Measurements from ENCODE around the gene TRRAP. TPM values are rescaled to one million over a fixed set of nuclear protein-coding genes. Genes with fewer than 3 reads are reported as not detected.

TRRAP gene
- total RNA-seq, 1 donor from 2014 or later: 66.9 TPM

DNA sequence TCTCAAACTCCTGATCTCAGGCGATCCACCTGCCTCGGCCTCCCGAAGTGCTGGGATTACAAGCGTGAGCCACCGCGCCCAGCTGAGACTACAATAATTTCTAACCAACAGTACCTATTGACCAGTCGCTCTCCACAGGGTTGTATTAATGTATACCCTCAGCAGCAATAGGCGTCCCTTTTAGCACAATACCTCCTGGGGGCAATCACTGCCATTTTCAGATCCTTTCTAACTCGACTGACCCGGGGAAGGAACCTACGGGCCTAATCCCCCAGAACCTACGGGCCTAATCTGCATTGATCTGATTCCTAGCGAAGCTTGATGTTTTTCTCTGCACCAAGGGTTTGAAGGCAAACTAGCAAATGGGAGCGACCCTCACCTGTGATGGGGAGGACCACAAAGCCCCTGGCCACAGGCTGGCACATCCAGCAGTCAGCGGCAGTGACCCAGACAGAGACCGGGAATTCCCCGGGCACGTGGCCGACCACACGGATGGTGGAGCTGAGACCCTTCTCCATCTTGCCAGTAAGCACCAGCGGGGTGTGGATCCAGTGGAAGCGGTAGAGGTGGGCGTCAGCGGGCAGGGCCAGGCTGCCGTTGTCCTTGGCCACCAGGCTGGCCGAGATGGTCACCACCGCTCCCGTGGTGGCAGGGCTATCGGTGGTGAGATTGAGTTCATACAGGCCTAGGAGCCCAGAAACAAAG lies 15.5 kb upstream of the TRRAP start:
- Mint-ChIP-seq H3K4me1 (no peaks in the 10 kb centered on the region), H3K9me3 (no peaks in the 10 kb centered on the region), H3K27me3 (ENCODE audit: low read depth) (peaks cover 38% of the 10 kb centered on the region), H3K4me3 (no peak overlapping the region), H3K27ac (ENCODE audit: unreplicated experiment) (no peak overlapping the region), H3K36me3 (ENCODE audit: low read depth) (no peaks in the 10 kb centered on the region)
- no peak for DNase-seq (ENCODE audit: low read depth, low spot score)
- TF ChIP-seq, protein P1, sequence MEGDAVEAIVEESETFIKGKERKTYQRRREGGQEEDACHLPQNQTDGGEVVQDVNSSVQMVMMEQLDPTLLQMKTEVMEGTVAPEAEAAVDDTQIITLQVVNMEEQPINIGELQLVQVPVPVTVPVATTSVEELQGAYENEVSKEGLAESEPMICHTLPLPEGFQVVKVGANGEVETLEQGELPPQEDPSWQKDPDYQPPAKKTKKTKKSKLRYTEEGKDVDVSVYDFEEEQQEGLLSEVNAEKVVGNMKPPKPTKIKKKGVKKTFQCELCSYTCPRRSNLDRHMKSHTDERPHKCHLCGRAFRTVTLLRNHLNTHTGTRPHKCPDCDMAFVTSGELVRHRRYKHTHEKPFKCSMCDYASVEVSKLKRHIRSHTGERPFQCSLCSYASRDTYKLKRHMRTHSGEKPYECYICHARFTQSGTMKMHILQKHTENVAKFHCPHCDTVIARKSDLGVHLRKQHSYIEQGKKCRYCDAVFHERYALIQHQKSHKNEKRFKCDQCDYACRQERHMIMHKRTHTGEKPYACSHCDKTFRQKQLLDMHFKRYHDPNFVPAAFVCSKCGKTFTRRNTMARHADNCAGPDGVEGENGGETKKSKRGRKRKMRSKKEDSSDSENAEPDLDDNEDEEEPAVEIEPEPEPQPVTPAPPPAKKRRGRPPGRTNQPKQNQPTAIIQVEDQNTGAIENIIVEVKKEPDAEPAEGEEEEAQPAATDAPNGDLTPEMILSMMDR (conservative IDR thresholded peaks at IDR 0.05): no peak

DNA sequence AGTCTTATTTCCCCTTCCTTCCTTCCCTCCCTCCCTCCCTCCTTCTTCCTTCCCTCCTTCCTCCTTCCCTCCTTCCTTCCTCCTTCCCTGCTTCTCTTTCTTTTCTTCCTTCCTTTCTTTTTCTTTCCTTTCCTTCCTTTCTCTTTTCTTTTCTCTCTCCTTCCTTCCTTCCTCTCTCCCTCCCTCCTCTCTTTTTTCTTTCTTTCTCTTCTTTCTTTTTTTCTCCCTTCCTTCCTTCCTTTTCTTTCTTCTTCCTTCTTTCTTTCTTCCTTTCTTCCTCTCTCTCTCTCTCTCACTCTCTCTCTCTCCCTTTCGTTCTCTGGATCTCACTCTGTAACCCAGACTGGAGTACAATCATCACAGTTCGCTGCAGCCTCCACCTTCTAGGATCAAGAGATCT lies 14.7 kb upstream of the TRRAP start:
- DNase-seq (ENCODE audit: low read depth, low spot score): no peak
- Mint-ChIP-seq H3K36me3 (ENCODE audit: low read depth) (no peaks in the 10 kb centered on the region), H3K9me3 (no peaks in the 10 kb centered on the region), H3K4me3 (no peak overlapping the region), H3K27me3 (ENCODE audit: low read depth) (peaks cover 40% of the 10 kb centered on the region), H3K27ac (ENCODE audit: unreplicated experiment) (no peak overlapping the region), H3K4me1 (no peaks in the 10 kb centered on the region)
- TF ChIP-seq, protein P1 (conservative IDR thresholded peaks at IDR 0.05): no peak

DNA sequence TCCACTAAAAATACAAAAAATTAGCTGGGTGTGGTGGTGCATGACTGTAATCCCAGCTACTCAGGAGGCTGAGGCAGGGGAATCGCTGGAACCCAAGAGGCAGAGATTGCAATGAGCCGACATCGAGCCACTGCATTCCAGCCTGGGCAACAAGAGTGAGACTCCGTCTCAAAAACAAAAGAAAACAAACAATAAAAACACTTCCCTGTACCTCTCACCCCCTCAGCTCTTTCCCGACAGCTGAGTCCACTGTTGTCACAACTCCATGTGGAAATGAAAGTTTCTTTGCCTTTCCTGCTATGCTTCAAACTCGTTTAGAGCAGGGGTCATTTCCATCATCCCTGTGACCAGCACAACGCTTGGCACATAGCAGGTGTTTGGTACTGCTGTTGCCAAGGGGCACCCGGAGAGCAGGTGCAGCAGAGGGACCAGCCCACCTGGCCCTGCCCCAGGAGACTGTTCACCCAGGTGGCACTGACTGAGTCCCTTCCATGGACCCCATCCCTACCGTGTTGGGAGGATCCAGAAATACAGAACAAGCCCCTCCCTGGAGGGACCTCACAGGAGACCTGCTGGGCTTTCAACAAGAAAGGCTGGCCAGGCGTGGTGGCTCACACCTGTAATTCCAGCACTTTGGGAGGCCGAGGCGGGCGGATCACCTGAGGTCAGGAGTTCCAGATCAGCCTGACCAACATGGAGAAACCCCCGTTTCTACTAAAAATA lies 13.4 kb upstream of the TRRAP start:
- H3K27ac Mint-ChIP-seq (ENCODE audit: unreplicated experiment): no peak overlapping the region
- H3K4me3 Mint-ChIP-seq: no peak overlapping the region
- H3K27me3 Mint-ChIP-seq (ENCODE audit: low read depth): peaks cover 46% of the 10 kb centered on the region
- H3K9me3 Mint-ChIP-seq: no peaks in the 10 kb centered on the region
- DNase-seq (ENCODE audit: low read depth, low spot score): no peak
- TF ChIP-seq, protein P1 (conservative IDR thresholded peaks at IDR 0.05): no peak
- no peaks in the 10 kb centered on the region for H3K36me3 Mint-ChIP-seq (ENCODE audit: low read depth)
- no peaks in the 10 kb centered on the region for H3K4me1 Mint-ChIP-seq

DNA sequence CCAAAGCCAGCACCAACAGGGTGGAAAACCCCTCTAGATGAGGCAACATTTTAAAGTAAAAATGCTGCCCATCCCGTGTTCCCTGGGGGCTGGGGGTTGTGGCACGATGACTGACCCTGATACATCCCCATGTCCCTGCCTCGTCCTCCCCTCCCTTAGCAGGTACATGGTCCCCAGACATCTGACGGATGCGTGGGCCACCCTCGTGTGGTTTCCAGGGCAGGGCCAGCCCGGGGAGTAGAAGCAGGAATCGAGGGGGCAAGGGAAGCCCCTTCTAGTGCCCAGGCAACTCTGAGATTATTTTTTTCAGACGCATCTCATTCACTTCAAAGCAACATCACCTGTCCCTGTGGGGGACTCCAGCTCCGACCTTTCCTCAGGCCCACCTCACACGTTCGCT lies 12.0 kb upstream of the TRRAP start:
- H3K4me3 Mint-ChIP-seq: no peak overlapping the region
- H3K9me3 Mint-ChIP-seq: no peaks in the 10 kb centered on the region
- TF ChIP-seq, protein P1 (conservative IDR thresholded peaks at IDR 0.05): no peak
- H3K4me1 Mint-ChIP-seq: no peaks in the 10 kb centered on the region
- H3K27me3 Mint-ChIP-seq (ENCODE audit: low read depth): peaks cover 57% of the 10 kb centered on the region
- H3K36me3 Mint-ChIP-seq (ENCODE audit: low read depth): no peaks in the 10 kb centered on the region
- H3K27ac Mint-ChIP-seq (ENCODE audit: unreplicated experiment): no peak overlapping the region
- DNase-seq (ENCODE audit: low read depth, low spot score): no peak

DNA sequence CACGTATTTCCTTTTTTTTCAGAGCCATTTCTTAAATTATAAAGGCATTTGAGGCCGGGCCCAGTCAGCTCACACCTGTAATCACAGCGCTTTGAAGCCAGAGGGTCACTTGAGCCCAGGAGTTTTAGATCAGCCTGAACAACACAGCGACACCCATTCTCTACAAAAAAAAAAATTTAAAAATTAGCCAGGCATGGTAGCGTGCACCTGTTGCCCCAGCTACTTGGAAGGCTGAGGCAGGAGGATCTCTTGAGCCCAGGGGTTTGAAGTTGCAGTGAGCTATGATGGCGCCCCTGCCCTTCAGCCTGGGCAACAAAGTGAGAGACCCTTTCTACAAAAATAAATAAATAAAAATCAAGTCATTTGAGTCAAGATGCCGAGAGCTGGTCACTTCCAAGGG lies 11.6 kb upstream of the TRRAP start:
- no peak overlapping the region for H3K4me3 Mint-ChIP-seq
- H3K27ac Mint-ChIP-seq (ENCODE audit: unreplicated experiment): no peak overlapping the region
- no peaks in the 10 kb centered on the region for H3K9me3 Mint-ChIP-seq
- DNase-seq (ENCODE audit: low read depth, low spot score): no peak
- TF ChIP-seq, protein P1 (conservative IDR thresholded peaks at IDR 0.05): no peak
- H3K4me1 Mint-ChIP-seq: no peaks in the 10 kb centered on the region
- H3K27me3 Mint-ChIP-seq (ENCODE audit: low read depth): peaks cover 61% of the 10 kb centered on the region
- H3K36me3 Mint-ChIP-seq (ENCODE audit: low read depth): no peaks in the 10 kb centered on the region
